GM18502 (cell line): ENCODE results near the gene ZBED5.
A peak's percentile ranks its signal among the peaks of the same experiment; 100 is the strongest.
"Not testable (repeated sequence)": the region's sequence is repeated elsewhere in the genome, so short reads cannot be mapped to it uniquely, and the experiment has no call there.

Experiments used
- ATAC-seq: cut with Tn5 transposase; IDR thresholded peaks from one replicate; pipeline ENCODE4 v1.9.1; 2021; ENCODE audit warnings: mild to moderate bottlenecking; ENCODE audit not compliant: unreplicated experiment, poor library complexity

Gene ZBED5

GRCh38 chr11:10844356-10844755, 13.5 kb downstream of the ZBED5 start:
- ATAC-seq: no peak

DNA sequence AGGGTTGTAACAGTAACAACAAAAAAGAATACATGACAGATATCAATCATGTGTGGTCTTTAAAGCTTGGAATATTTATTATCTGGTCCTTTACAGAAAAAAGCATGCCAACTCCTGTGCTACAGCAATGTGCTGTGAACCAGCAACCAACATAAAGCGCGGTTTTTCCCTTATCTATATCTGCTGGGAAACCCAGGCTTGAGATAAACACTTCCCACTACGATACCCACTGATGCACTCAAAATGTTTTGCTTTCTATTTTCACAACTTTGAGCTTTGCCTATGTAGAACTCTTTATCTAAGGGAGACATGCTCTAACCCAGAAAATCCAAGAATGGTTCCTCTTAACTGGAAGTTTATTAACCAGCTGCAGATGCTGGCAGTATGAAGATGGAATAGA, 19.0 kb downstream of the ZBED5 start:
- ATAC-seq: no peak

DNA sequence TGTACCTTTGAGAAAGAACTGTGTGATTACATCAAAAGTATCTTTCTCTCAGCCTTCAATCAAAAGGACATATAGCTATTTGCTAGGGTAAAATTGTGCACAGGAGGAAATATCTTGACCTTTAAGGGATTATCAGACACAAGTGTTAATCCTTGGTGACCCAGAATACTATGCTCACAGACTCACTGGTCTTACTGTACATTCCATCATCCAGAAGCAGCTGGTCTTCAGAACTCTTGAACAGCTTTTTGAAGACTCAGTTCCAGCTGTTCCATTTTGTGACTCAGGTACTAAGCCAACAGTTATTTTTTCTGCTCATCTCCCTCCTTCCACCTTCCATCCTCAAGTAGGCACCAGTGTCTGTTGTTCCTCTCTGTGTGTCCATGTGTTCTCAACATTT, 19.8 kb downstream of the ZBED5 start:
- ATAC-seq: no peak

- ATAC-seq: not testable (repeated sequence)
These were observed 21.0 kb downstream of the ZBED5 start for GRCh38 chr11:10836884-10837283.

DNA sequence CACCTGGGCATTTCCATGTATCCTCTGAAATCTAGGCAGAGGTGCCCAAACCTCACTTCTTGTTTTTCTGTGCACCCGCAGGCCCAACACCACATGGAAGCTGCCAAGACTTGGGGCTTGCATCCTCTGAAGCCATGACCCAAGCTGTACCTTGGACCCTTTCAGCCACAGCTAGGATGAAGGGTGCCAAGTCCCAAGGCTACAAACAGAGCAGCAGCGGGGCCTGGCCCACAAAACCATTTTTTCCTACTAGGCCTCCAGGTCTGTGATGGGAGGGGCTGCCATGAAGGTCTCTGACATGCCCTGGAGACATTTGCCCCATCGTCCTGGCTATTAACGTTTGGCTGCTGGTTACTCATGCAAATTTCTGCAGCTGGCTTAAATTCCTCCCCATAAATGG, 28.7 kb downstream of the ZBED5 start:
- ATAC-seq: no peak

GRCh38 chr11:10828402-10828801, 29.5 kb downstream of the ZBED5 start:
- no peak for ATAC-seq

GRCh38 chr11:10824888-10825287, 33.0 kb downstream of the ZBED5 start:
- ATAC-seq: peak; percentile 76

GRCh38 chr11:10823152-10823579, 34.7 kb downstream of the ZBED5 start:
- ATAC-seq: no peak

- not testable (repeated sequence) for ATAC-seq
These were observed 35.4 kb downstream of the ZBED5 start for GRCh38 chr11:10822491-10822890.

DNA sequence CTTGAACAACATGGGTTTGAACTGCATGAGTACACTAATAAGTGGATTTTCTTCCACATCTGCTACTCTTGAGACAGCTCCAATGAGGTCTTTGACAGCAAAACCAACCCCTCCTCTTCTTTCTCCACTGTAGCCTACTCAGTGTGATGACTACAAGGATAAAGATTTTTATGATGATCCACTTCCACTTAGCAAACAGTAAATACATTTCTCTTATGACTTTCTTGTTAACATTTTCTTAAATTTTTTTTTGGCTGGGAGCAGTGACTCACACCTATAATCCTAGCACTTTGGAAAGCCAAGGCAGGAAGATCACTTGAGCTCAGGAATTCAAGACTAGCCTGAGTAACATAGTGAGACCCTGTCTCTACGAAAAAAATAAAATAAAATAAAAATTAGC, 39.3 kb downstream of the ZBED5 start:
- no peak for ATAC-seq

DNA sequence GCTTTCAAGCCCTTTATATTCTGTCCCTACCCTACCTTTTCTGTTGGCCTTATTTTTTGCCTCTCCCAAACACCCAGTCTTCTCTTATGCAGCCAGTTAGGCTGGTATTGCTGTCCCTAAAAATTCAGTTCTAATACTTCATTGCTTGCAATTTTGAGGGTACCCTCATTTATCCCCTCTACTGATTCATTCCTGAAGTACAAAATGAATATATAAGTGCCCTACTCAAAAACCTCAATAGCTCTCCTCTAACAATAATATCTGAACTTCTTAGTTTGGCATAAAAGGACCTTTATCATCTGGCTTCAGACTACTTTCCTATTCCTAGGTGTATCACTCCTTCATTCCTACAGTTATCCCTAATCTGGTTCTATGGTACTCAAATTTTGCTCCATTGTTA, 43.9 kb downstream of the ZBED5 start:
- no peak for ATAC-seq

GRCh38 chr11:10809373-10810160, 48.3 kb downstream of the ZBED5 start:
- ATAC-seq: peak; percentile 31

DNA sequence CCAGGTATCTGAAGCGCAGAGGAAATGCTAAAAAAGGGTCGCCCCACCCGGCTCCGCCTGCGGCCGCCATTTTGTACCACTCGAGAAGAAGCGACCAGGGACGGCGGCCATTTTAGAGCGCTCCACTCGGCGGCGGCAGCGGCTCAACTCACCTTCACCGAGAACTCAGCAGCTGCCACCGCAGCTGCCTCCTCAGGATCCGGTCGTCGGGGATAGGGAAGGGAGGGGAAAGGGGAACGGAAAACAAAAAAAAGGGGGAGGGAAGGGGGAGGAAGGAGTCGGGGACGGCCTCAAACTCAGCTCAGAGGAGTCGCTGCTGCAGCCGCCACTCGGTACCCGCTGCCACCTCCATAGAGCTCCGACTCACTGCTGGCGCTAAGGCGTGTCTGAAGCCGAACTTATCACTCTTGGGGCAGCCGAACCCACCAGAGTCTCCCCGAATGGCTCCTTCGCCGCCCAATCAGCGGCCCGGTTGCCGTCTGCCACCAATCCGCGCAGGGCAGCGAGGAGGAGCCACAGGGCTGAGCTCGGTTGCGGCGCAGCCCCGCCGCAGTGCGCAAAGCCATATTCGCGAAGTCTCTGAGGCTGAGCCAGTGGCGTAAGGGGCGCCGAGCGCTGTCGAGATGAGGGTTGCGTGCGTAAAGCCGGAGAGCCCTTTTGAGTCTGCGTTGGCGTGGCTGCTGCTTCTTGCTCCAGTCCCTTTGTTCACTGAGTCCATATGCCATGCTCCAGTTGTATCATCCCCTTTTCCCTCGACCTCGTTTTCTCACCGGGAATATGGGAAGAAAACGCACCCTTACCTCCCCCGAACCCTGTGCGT, 49.1 kb downstream of the ZBED5 start, which contains the start of gene EIF4G2:
TSS of gene EIF4G2 (minus strand) at position 374 of the 820 bp plus-strand sequence.
- ATAC-seq: peak; percentile 94

DNA sequence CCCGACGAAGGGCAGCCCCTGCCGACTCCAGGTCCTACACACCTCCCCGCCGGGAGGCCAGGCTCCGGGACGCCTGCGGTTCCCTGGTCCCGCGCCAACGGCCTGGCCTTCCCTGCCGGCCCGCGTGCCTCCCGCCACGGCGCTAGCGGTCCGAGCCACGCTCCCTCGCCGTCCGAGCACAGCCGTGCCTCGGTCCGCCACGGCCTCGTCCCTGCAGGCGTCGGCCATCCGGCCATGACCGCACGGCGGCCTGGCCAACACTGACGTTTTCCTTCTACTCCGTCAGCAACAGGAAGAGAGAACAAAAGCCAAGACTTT, 49.7 kb downstream of the ZBED5 start:
- ATAC-seq: no peak

DNA sequence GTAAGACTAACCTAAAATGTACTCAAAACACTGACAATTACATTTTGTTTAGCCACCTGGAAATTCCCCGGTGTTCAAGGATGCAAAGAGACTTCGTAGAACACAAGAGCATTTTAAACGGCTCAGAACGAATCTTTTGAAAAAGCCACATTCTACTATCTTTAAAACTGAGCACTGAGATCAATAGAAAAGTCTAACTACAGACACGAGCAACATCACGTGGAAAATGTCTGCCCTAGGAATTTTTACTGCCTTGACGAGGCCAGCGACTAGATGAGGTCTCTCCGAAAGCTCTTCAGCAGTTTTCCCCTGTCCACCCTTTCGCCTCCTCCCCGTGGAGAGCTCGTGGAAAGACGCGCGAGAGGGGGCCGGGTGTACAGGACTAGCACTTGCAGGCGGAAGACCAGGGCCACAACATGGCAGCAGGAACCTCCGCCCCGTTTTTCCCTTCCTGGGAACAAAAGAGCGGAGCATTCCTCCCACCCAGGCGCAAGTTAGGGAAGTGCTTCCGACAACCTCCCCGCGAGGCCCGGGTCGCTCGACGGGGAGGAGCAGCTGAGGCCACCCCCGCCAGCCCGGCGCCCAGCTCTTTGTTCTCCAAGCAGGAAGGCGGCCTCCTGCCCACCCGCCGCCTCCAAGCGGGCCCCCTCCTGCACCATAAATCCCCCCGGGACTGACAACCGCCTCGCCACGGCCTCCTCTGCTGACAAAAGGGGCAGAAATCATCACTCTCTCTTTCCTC, 50.2 kb downstream of the ZBED5 start:
- peak; percentile 7 for ATAC-seq

- ATAC-seq: no peak
These were observed 51.6 kb downstream of the ZBED5 start for GRCh38 chr11:10806206-10806605.

DNA sequence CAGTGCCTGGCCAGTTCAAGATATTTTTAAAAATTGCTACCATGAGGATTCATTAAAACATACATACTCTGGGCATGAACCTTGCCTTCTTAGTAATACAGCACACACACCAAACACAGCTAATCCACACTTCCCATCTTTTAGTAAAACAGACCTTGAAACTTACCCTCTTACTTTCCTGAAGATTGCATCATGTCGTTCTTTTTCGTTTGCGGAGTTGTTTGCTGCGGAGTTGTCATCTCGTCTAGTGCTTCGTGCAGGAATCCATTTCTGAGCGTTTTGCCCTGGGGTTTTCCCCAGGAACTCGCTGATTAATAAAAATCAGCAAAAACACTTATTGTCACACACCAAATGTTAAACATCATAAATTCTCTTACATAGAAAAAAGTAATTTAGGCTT, 52.1 kb downstream of the ZBED5 start:
- no peak for ATAC-seq

DNA sequence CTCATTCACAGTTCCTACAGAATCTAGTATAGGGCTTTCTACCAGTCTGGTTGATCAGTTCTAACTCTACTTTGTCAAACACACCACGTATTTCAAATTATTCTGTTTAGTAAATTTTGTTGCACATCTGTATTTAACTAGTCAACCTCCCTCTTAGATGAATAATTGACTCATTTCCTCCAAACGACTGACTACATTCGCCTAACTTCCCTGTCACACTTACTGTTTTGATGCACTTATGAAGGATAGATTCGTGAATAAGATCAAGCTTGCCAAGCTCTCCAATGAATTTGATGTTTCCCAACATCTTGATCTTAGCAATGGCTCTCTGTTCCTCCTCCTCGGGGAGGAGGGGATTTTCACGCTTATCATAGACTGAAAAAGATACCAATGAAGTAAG, 54.2 kb downstream of the ZBED5 start:
- no peak for ATAC-seq
